Keratinocyte (primary cell): ENCODE measurements around the gene PDE3A. TPM values are rescaled to one million over a fixed set of nuclear protein-coding genes. Genes with fewer than 3 reads are reported as not detected.

Experiments used
- DNase-seq: peaks from one replicate; pipeline ENCODE4 v3.0.0-alpha.2; 2011; ENCODE audit warnings: low read depth, missing footprints, low spot score
- FAIRE-seq: peaks from 2 replicates; lab custom pipeline; 2011; peaks lifted over from hg19 to GRCh38; lab: Jason Lieb, UNC
- H2AFZ ChIP-seq: 2 replicates; pipeline ENCODE4 v1.6.0; 2012; ENCODE audit warnings: low read length, control low read depth, inconsistent platforms; ENCODE audit not compliant: control insufficient read depth
- H3K27ac ChIP-seq: 2 replicates; pipeline ENCODE4 v1.5.1; 2011; ENCODE audit warnings: low read length; ENCODE audit not compliant: control insufficient read depth, insufficient read depth
- H3K27me3 ChIP-seq: 3 replicates; pipeline ENCODE4 v1.6.0; 2011; ENCODE audit warnings: low read length; ENCODE audit not compliant: control insufficient read depth, insufficient read depth; ENCODE audit errors: extremely low read depth
- H3K36me3 ChIP-seq, 2 experiments: 2 replicates in 1 of 2; 3 replicates in 1 of 2; pipeline ENCODE4 v1.5.1; 2011; ENCODE audit warnings: low read length in 2 of 2, mild to moderate bottlenecking in 1 of 2; ENCODE audit not compliant: control insufficient read depth in 2 of 2, insufficient read depth in 2 of 2; ENCODE audit errors: extremely low read depth in 1 of 2
- H3K4me1 ChIP-seq: 3 replicates; pipeline ENCODE4 v1.5.1; 2011; ENCODE audit warnings: low read length; ENCODE audit not compliant: control insufficient read depth, insufficient read depth; ENCODE audit errors: extremely low read depth
- H3K4me2 ChIP-seq: 3 replicates; pipeline ENCODE4 v1.6.0; 2011; ENCODE audit warnings: low read depth, low read length; ENCODE audit not compliant: control insufficient read depth, insufficient read depth; ENCODE audit errors: extremely low read depth
- H3K4me3 ChIP-seq, 3 experiments: fragments of 200-600 bp in 1 of 3; sonication (generic) in 1 of 3; 2 replicates in 2 of 3; 3 replicates in 1 of 3; pipeline ENCODE4 v1.5.1; 2011 to 2016; ENCODE audit warnings: low read length in 3 of 3, mild to moderate bottlenecking in 3 of 3, control low read depth in 2 of 3, inconsistent platforms in 1 of 3, low read depth in 1 of 3, mixed read lengths in 1 of 3, mixed run types in 1 of 3, moderate library complexity in 1 of 3; ENCODE audit not compliant: control insufficient read depth in 2 of 3, insufficient read depth in 2 of 3; ENCODE audit errors: extremely low read depth in 1 of 3
- H3K79me2 ChIP-seq: 2 replicates; pipeline ENCODE4 v1.6.0; 2012; ENCODE audit warnings: low read length; ENCODE audit not compliant: control insufficient read depth, insufficient read depth
- H3K9ac ChIP-seq: 3 replicates; pipeline ENCODE4 v1.6.0; 2011; ENCODE audit warnings: low read length; ENCODE audit not compliant: control insufficient read depth, insufficient read depth; ENCODE audit errors: extremely low read depth
- H3K9me1 ChIP-seq: 3 replicates; pipeline ENCODE4 v1.6.0; 2011; ENCODE audit warnings: low read length; ENCODE audit not compliant: control insufficient read depth, insufficient read depth; ENCODE audit errors: extremely low read depth
- H3K9me3 ChIP-seq: 2 replicates; pipeline ENCODE4 v1.5.1; 2012; ENCODE audit warnings: low read depth, low read length; ENCODE audit not compliant: control insufficient read depth
- H4K20me1 ChIP-seq: 3 replicates; pipeline ENCODE4 v1.6.0; 2011; ENCODE audit warnings: low read length; ENCODE audit not compliant: control insufficient read depth, insufficient read depth; ENCODE audit errors: extremely low read depth
- EZH2 ChIP-seq: IDR thresholded peaks from one replicate; pipeline ENCODE4 v1.6.1; 2012; ENCODE audit warnings: inconsistent platforms, mild to moderate bottlenecking, low read length, moderate library complexity
- dilution Hi-C: fragments of 300-500 bp; cut with MboI; formaldehyde crosslinking; loops from one replicate; pipeline ENCODE4 v1.7.0; 2020; ENCODE audit warnings: low sequenced_read_pairs; ENCODE audit not compliant: extremely low pct_ligation_motif_present
- polyA plus RNA-seq, 5 experiments: library from polyadenylated mRNA; depleted of rRNA in 3 of 5; stranded (reverse) in 3 of 5; stranded (forward) in 1 of 5; unstranded in 1 of 5; fragments of >200 nt; gene quantifications; 1 replicate in 1 of 5; 2 replicates in 3 of 5; 3 replicates in 1 of 5; pipeline versions ENCODE4 v1.2.1 to v1.2.3, GENCODE V29; 2011 to 2012; ENCODE audit warnings: missing spikeins in 2 of 5, low read depth in 1 of 5, low replicate concordance in 1 of 5
- TF ChIP-seq, protein P1 (sequence below), 3 experiments: IDR thresholded peaks in 1 of 3; conservative IDR thresholded peaks in 1 of 3; optimal IDR thresholded peaks in 1 of 3; 2 replicates in 2 of 3; 3 replicates in 1 of 3; pipeline versions ENCODE3 to v1.5.1; 2011; ENCODE audit warnings: low read length in 3 of 3, mild to moderate bottlenecking in 3 of 3, moderate library complexity in 2 of 3, control low read depth in 1 of 3, inconsistent platforms in 1 of 3; ENCODE audit not compliant: insufficient read depth in 2 of 3; ENCODE audit errors: extremely low read depth in 1 of 3

The PDE3A gene
- polyA plus RNA-seq, 1 donor (not counting 4 experiments of a cell fraction or from before 2014, with no cell fraction given): 0.01 TPM

DNA sequence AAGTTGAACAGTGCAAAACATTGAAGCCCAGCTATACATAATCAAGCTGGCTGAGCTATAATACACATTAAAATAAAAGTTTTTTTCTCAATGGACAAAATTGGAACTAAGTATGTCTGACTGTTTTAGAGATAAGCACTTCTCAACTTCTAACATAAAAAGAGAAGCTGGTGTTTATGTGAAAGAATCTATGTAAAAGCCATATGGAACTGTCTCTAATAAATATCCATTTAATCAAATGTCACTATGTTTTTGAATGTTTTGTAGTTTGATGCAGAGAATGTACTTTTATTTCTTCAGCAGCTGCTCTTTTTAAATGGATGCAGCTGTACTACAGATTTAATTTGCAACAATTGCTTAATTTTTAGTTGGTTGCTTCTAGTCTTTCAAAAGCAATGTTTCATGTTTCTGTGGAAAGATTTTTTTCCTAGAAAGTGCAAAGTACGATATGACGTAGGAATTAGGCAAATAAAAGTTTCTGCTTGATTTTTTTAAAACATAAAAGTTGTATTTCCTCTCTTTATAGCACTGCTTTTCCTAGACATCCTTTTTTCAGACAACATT is 114.2 kb downstream of the PDE3A start:
- TF ChIP-seq EZH2: no peak
- TF ChIP-seq, protein P1, sequence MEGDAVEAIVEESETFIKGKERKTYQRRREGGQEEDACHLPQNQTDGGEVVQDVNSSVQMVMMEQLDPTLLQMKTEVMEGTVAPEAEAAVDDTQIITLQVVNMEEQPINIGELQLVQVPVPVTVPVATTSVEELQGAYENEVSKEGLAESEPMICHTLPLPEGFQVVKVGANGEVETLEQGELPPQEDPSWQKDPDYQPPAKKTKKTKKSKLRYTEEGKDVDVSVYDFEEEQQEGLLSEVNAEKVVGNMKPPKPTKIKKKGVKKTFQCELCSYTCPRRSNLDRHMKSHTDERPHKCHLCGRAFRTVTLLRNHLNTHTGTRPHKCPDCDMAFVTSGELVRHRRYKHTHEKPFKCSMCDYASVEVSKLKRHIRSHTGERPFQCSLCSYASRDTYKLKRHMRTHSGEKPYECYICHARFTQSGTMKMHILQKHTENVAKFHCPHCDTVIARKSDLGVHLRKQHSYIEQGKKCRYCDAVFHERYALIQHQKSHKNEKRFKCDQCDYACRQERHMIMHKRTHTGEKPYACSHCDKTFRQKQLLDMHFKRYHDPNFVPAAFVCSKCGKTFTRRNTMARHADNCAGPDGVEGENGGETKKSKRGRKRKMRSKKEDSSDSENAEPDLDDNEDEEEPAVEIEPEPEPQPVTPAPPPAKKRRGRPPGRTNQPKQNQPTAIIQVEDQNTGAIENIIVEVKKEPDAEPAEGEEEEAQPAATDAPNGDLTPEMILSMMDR (optimal IDR thresholded peaks at IDR 0.05 in 1 of 3, IDR thresholded peaks at IDR 0.05 in 1 of 3, conservative IDR thresholded peaks at IDR 0.05 in 1 of 3; ENCODE audit: extremely low read depth in 1 of 3, insufficient read depth in 2 of 3, low read length in 3 of 3): no peak
- H3K36me3 ChIP-seq: no peaks in the 10 kb centered on the region
- no peak overlapping the region for H3K4me2 ChIP-seq
- H2AFZ ChIP-seq: no peak overlapping the region
- FAIRE-seq (no peak), DNase-seq (no peak)
- H3K27me3 ChIP-seq: no peaks in the 10 kb centered on the region
- H3K79me2 ChIP-seq: no peaks in the 10 kb centered on the region
- H3K4me1 ChIP-seq: no peaks in the 10 kb centered on the region
- dilution Hi-C loops: no loop called here
- no peaks in the 10 kb centered on the region for H4K20me1 ChIP-seq
- no peak overlapping the region for H3K27ac ChIP-seq
- H3K9ac ChIP-seq: no peak overlapping the region
- no peak overlapping the region for H3K4me3 ChIP-seq
- no peaks in the 10 kb centered on the region for H3K9me3 ChIP-seq
- no peaks in the 10 kb centered on the region for H3K9me1 ChIP-seq

DNA sequence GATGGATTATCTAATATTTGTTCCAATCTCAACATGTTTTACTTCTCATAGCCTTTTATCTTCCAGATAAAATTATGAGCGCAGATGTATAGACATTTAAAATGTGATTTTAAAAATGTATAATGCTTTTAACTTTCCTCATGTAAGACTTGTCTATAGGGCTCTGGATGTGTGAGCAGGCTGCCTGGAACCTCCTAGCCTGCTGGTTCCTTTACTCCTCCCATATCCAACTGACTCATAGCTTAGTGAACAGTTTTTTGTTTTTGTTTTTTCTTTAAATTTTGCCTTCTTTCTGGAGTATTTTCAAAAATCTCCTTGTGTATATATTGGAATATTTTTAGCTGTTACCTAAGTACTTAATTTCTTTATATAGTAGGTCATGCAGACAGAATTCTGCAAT is 115.4 kb downstream of the PDE3A start:
- H3K9me3 ChIP-seq: no peaks in the 10 kb centered on the region
- H3K4me3 ChIP-seq: no peak overlapping the region
- H4K20me1 ChIP-seq: no peaks in the 10 kb centered on the region
- dilution Hi-C loops: no loop called here
- H3K36me3 ChIP-seq: no peaks in the 10 kb centered on the region
- no peaks in the 10 kb centered on the region for H3K79me2 ChIP-seq
- H3K4me2 ChIP-seq: no peak overlapping the region
- no peaks in the 10 kb centered on the region for H3K27me3 ChIP-seq
- H3K9ac ChIP-seq: no peak overlapping the region
- H2AFZ ChIP-seq: no peak overlapping the region
- TF ChIP-seq, protein P1 (optimal IDR thresholded peaks at IDR 0.05 in 1 of 3, IDR thresholded peaks at IDR 0.05 in 1 of 3, conservative IDR thresholded peaks at IDR 0.05 in 1 of 3; ENCODE audit: extremely low read depth in 1 of 3, insufficient read depth in 2 of 3, low read length in 3 of 3): no peak
- no peak for TF ChIP-seq EZH2
- FAIRE-seq (no peak), DNase-seq (no peak)
- no peaks in the 10 kb centered on the region for H3K9me1 ChIP-seq
- H3K4me1 ChIP-seq: no peaks in the 10 kb centered on the region
- no peak overlapping the region for H3K27ac ChIP-seq
